ENCODE data around the gene CEP89. TPM values are rescaled to one million over a fixed set of nuclear protein-coding genes. Genes with fewer than 3 reads are reported as not detected.

Gene CEP89
- total RNA-seq, 1 experiment from 2014 or later: 27.6 TPM

- Histone ChIP-seq H3K9ac (ENCODE audit: low read length) (no peak overlapping the region), H3K4me1 (ENCODE audit: control insufficient read depth in 1 of 2, insufficient read depth in 2 of 2, low read length in 2 of 2) (peaks cover 5 to 7% of the 10 kb centered on the region in 2 experiments; a peak in 3 of 4 replicates), H3K36me3 (ENCODE audit: control insufficient read depth in 1 of 2, insufficient read depth in 2 of 2, low read length in 2 of 2) (peaks cover 2 to 3% of the 10 kb centered on the region in 2 experiments; a peak in 2 of 4 replicates), H3K9me3 (ENCODE audit: control insufficient read depth in 1 of 2, insufficient read depth in 1 of 2, low read depth in 1 of 2, low read length in 2 of 2) (no peaks in the 10 kb centered on the region), H3K27me3 (ENCODE audit: insufficient read depth, low read length) (no peaks in the 10 kb centered on the region), H3K4me3 (replicated peaks in 1 of 2; ENCODE audit: low read depth in 1 of 2, low read length in 2 of 2) (no peak overlapping the region), H3K27ac (ENCODE audit: low read depth, low read length) (no peak overlapping the region), H2AFZ (ENCODE audit: low read depth, low read length, poor library complexity, severe bottlenecking) (no peak overlapping the region), H3K9me2 (ENCODE audit: insufficient read depth) (no peaks in the 10 kb centered on the region), H4K20me1 (ENCODE audit: insufficient read depth) (no peaks in the 10 kb centered on the region), H3K4me2 (ENCODE audit: low read length) (no peak overlapping the region), H3K79me2 (ENCODE audit: insufficient read depth, low read length) (peaks cover 22% of the 10 kb centered on the region)
- TF ChIP-seq REST (IDR thresholded peaks at IDR 0.05; ENCODE audit: low read depth) (no peak), CTCF (IDR thresholded peaks at IDR 0.05 in 2 of 3, conservative IDR thresholded peaks at IDR 0.05 in 1 of 3; ENCODE audit: borderline replicate concordance in 1 of 3, insufficient read depth in 1 of 3, low read depth in 2 of 3, low read length in 2 of 3) (no peak), SP1 (IDR thresholded peaks at IDR 0.05; ENCODE audit: low read depth) (no peak), RAD21 (IDR thresholded peaks at IDR 0.05; ENCODE audit: low read depth) (no peak), CBX3 (IDR thresholded peaks at IDR 0.05; ENCODE audit: low read depth) (no peak), POLR2A (IDR thresholded peaks at IDR 0.05; ENCODE audit: borderline replicate concordance, extremely low read depth, insufficient read depth, insufficient read length) (no peak), EZH2 (IDR thresholded peaks at IDR 0.05) (no peak), FOSL1 (IDR thresholded peaks at IDR 0.05; ENCODE audit: low read depth) (no peak), ZNF274 (IDR thresholded peaks at IDR 0.05; ENCODE audit: low read depth, low read length) (no peak), ATF3 (IDR thresholded peaks at IDR 0.05) (no peak), YY1 (IDR thresholded peaks at IDR 0.05; ENCODE audit: extremely low read depth, insufficient replicate concordance, low read depth, low read length) (no peak), TCF7L2 (IDR thresholded peaks at IDR 0.05; ENCODE audit: borderline replicate concordance, extremely low read depth, insufficient read depth, insufficient read length) (no peak), MAX (IDR thresholded peaks at IDR 0.05) (no peak), SRF (IDR thresholded peaks at IDR 0.05; ENCODE audit: low read depth) (no peak), POLR2AphosphoS5 (IDR thresholded peaks at IDR 0.05; ENCODE audit: low read depth, low read length) (no peak), ZFX (IDR thresholded peaks at IDR 0.05) (no peak), EGR1 (IDR thresholded peaks at IDR 0.05; ENCODE audit: low read depth) (no peak), JUND (IDR thresholded peaks at IDR 0.05) (no peak), ELF1 (IDR thresholded peaks at IDR 0.05; ENCODE audit: borderline replicate concordance, low read depth) (no peak), ZBTB33 (IDR thresholded peaks at IDR 0.05; ENCODE audit: extremely low read depth, insufficient replicate concordance, low read length) (no peak)
- ChIA-PET CTCF (no interaction called here), POLR2A (no interaction called here), RAD21 (ENCODE audit: low non-redundant PET in 1 of 2, low total read pairs in 2 of 2, uncharacterized antibody in 2 of 2, unreplicated experiment in 2 of 2) (no interaction called here)
- intact Hi-C loops (cut with micrococcal nuclease): no loop called here
- ATAC-seq (no peak), DNase-seq (ENCODE audit: low read depth, low spot score) (no peak)
- no TSS peak for BruUV-seq (replicated peaks)
Observed at GRCh38 chr19:32966750-32967149, 5.0 kb downstream of the CEP89 start.

Data from HCT116 (cell line).